ENCODE results near the gene NXPH2.

Gene NXPH2

GRCh38 chr2:138707392-138708074, 72.7 kb downstream of the NXPH2 start:
- Mint-ChIP-seq H3K27me3 (ENCODE audit: low read depth, poor library complexity) (peaks cover 8% of the 10 kb centered on the region), H3K4me3 (no peak overlapping the region), H3K9me3 (no peaks in the 10 kb centered on the region), H3K4me1 (peaks cover 7% of the 10 kb centered on the region), H3K27ac (no peak overlapping the region), H3K36me3 (ENCODE audit: low read depth) (no peaks in the 10 kb centered on the region)
- DNase-seq = no peak
- TF ChIP-seq, protein P1, sequence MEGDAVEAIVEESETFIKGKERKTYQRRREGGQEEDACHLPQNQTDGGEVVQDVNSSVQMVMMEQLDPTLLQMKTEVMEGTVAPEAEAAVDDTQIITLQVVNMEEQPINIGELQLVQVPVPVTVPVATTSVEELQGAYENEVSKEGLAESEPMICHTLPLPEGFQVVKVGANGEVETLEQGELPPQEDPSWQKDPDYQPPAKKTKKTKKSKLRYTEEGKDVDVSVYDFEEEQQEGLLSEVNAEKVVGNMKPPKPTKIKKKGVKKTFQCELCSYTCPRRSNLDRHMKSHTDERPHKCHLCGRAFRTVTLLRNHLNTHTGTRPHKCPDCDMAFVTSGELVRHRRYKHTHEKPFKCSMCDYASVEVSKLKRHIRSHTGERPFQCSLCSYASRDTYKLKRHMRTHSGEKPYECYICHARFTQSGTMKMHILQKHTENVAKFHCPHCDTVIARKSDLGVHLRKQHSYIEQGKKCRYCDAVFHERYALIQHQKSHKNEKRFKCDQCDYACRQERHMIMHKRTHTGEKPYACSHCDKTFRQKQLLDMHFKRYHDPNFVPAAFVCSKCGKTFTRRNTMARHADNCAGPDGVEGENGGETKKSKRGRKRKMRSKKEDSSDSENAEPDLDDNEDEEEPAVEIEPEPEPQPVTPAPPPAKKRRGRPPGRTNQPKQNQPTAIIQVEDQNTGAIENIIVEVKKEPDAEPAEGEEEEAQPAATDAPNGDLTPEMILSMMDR (IDR thresholded peaks at IDR 0.05) = no peak

DNA sequence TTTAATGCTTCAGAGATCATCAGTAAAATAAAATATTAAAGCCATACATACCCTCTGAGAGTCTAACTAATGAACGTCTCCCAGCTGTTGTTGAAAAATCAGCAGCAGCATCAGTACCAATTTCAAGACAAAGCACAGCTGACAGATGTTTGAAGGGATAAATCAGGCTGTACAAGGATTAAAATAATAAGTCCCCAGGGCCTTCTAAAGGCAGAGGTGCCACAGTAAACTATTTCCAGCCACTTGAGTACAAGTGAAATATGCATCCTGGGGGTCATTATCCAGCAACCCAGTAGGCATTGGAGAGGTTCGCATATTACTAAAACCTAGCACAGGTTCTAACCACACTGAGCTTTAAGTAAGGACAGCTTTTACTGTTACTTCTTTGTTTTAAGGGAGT, 76.9 kb downstream of the NXPH2 start:
- Mint-ChIP-seq H3K27ac (no peak overlapping the region), H3K4me1 (no peaks in the 10 kb centered on the region), H3K4me3 (no peak overlapping the region), H3K27me3 (ENCODE audit: low read depth, poor library complexity) (peaks cover 5% of the 10 kb centered on the region), H3K9me3 (no peaks in the 10 kb centered on the region), H3K36me3 (ENCODE audit: low read depth) (no peaks in the 10 kb centered on the region)
- TF ChIP-seq, protein P1 (IDR thresholded peaks at IDR 0.05) = no peak
- no peak for DNase-seq

DNA sequence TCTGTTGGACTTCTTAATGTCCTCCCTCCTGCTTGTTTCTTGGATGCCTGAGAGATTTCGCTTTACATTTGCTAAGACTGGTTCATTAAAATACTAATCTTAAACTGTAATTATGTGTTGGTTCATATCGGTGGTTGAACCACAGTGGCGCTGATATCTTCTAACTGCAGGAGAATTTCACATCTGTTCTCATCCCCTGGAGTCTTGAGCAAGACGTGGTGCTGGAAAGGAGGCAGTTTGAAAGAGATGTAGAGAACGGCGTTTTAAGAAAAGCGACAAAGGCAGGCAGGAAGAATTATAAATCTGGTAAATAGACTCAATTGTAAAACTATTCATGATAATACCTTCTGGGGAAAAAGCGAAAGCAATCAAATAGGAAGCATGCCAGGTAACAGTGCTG, 79.5 kb downstream of the NXPH2 start:
- no peak for DNase-seq
- Mint-ChIP-seq H3K9me3 (no peaks in the 10 kb centered on the region), H3K36me3 (ENCODE audit: low read depth) (no peaks in the 10 kb centered on the region), H3K27ac (no peak overlapping the region), H3K27me3 (ENCODE audit: low read depth, poor library complexity) (peaks cover 5% of the 10 kb centered on the region), H3K4me3 (no peak overlapping the region), H3K4me1 (no peaks in the 10 kb centered on the region)
- TF ChIP-seq, protein P1 (IDR thresholded peaks at IDR 0.05) = no peak

GRCh38 chr2:138699421-138699820, 80.8 kb downstream of the NXPH2 start:
- Mint-ChIP-seq H3K27ac (no peak overlapping the region), H3K27me3 (ENCODE audit: low read depth, poor library complexity) (peaks cover 3% of the 10 kb centered on the region), H3K4me1 (no peaks in the 10 kb centered on the region), H3K4me3 (no peak overlapping the region), H3K36me3 (ENCODE audit: low read depth) (no peaks in the 10 kb centered on the region), H3K9me3 (no peaks in the 10 kb centered on the region)
- no peak for DNase-seq
- TF ChIP-seq, protein P1 (IDR thresholded peaks at IDR 0.05) = no peak

DNA sequence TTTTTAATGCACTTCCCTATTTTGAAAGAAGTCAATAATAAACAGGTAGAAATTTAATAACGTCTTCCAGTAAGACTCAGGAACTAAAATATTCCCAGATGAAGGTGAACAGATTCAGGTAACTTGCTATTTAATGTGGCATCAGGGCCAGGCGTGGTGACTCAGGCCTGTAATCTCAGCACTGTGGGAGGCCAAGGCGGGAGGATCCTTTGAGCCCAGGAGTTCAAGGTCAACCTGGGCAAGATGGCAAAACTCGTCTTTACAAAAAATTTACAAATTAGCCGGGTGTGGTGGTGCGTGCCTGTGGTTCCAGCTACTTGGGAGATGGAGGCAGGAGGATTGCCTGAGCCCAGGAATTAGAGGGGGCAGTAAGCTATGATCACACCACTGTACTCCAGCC, 81.8 kb downstream of the NXPH2 start:
- TF ChIP-seq, protein P1 (IDR thresholded peaks at IDR 0.05) = no peak
- Mint-ChIP-seq H3K9me3 (no peaks in the 10 kb centered on the region), H3K36me3 (ENCODE audit: low read depth) (no peaks in the 10 kb centered on the region), H3K27ac (no peak overlapping the region), H3K4me3 (no peak overlapping the region), H3K4me1 (no peaks in the 10 kb centered on the region), H3K27me3 (ENCODE audit: low read depth, poor library complexity) (peaks cover 3% of the 10 kb centered on the region)
- DNase-seq = no peak

DNA sequence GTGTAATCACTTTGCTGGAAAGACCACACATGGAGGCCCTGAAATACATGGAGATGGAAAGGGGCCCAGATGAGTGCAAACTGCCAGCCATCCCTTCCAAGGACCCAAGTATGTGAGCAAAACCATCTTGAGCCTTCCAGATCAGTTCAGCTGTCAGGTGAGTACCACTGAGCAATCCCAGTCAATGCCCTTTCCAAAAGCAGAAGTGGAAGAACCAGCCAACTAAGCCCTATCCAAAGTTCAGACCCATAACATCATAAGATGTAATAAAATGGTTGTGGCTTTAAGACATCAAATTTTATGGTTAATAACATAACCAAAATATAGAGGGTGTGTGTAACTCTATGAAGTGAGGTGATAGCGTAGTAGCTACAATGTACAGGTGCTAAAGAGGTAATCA, 88.5 kb downstream of the NXPH2 start:
- Mint-ChIP-seq H3K9me3 (peaks cover 10% of the 10 kb centered on the region), H3K27me3 (ENCODE audit: low read depth, poor library complexity) (no peaks in the 10 kb centered on the region), H3K4me1 (no peaks in the 10 kb centered on the region), H3K4me3 (no peak overlapping the region), H3K27ac (no peak overlapping the region), H3K36me3 (ENCODE audit: low read depth) (no peaks in the 10 kb centered on the region)
- DNase-seq = no peak
- TF ChIP-seq, protein P1 (IDR thresholded peaks at IDR 0.05) = no peak

All from nephron progenitor cell (in vitro differentiated cells).